Natural killer cell (primary cell): ENCODE data around the gene DIO3. TPM values are rescaled to one million over a fixed set of nuclear protein-coding genes. Genes with fewer than 3 reads are reported as not detected.
"Not testable (repeated sequence)": the region's sequence is repeated elsewhere in the genome, so short reads cannot be mapped to it uniquely, and the experiment has no call there.

Experiments used
- ATAC-seq, 3 donors: fragments of 150-1000 bp in 2 of 3; fragments of 200-7000 bp in 1 of 3; cut with Tn5 transposase; 1 replicate in 1 of 3; 2 replicates in 2 of 3; pipeline ENCODE4 v1.10.0; 2021; ENCODE audit warnings: mild to moderate bottlenecking in 2 of 3, moderate library complexity in 2 of 3
- DNase-seq, 2 donors: peaks; one replicate each; pipeline versions ENCODE4 v3.0.0 to v3.0.0-alpha.2; 2013 to 2021; ENCODE audit warnings: mixed read lengths in 1 of 2
- H3K27ac ChIP-seq: one replicate; pipeline ENCODE4 v1.5.1; 2013; ENCODE audit warnings: mild to moderate bottlenecking, low read length
- H3K27me3 ChIP-seq: one replicate; pipeline ENCODE4 v1.6.1; 2013; ENCODE audit warnings: low read length; ENCODE audit not compliant: control insufficient read depth, insufficient read depth
- H3K36me3 ChIP-seq: one replicate; pipeline ENCODE4 v1.6.1; 2013; ENCODE audit warnings: low read length; ENCODE audit not compliant: control insufficient read depth, insufficient read depth
- H3K4me1 ChIP-seq: one replicate; pipeline ENCODE4 v1.6.1; 2013; ENCODE audit warnings: low read length; ENCODE audit not compliant: control insufficient read depth, insufficient read depth
- H3K4me3 ChIP-seq: one replicate; pipeline ENCODE4 v1.5.1; 2013; ENCODE audit warnings: low read length
- H3K9me3 ChIP-seq: one replicate; pipeline ENCODE4 v1.6.1; 2013; ENCODE audit warnings: low read length; ENCODE audit not compliant: control insufficient read depth, insufficient read depth
- H3K27ac Mint-ChIP-seq, 2 donors: one replicate each; pipeline ENCODE4 v1.8.0; 2022; ENCODE audit warnings: mild to moderate bottlenecking in 2 of 2, mixed read lengths in 2 of 2, moderate library complexity in 1 of 2
- H3K27me3 Mint-ChIP-seq, 2 donors: one replicate each; pipeline ENCODE4 v1.8.0; 2022; ENCODE audit warnings: low read depth in 2 of 2, mixed read lengths in 2 of 2
- H3K36me3 Mint-ChIP-seq: one replicate; pipeline ENCODE4 v1.8.0; 2022; ENCODE audit warnings: mixed read lengths
- H3K4me1 Mint-ChIP-seq, 2 donors: one replicate each; pipeline ENCODE4 v1.8.0; 2022; ENCODE audit warnings: mixed read lengths in 2 of 2
- H3K4me3 Mint-ChIP-seq: one replicate; pipeline ENCODE4 v1.8.0; 2022; ENCODE audit warnings: mild to moderate bottlenecking, moderate library complexity, mixed read lengths
- H3K9me3 Mint-ChIP-seq, 2 donors: one replicate each; pipeline ENCODE4 v1.8.0; 2022; ENCODE audit warnings: mixed read lengths in 2 of 2
- WGBS: methylation state at CpG from one replicate; pipeline ENCODE4 v1.1.7; 2013; ENCODE audit warnings: missing lambda C conversion rate; ENCODE audit not compliant: insufficient coverage; 5-methylcytosine and 5-hydroxymethylcytosine counted together
- intact Hi-C: fragments of 100-400 bp; cut with micrococcal nuclease; formaldehyde crosslinking; loops from one replicate; pipeline ENCODE4 v1.14.2; 2022
- total RNA-seq, 4 donors: library from RNA; stranded (reverse); fragments of 120-200 nt in 1 of 4; gene quantifications; one replicate each; pipeline versions ENCODE4 v1.2.3 to v1.2.4, GENCODE V29; 2013 to 2022
- TF ChIP-seq, protein P1 (sequence below): fragments of 200-600 bp; IDR thresholded peaks from one replicate; pipeline ENCODE4 v1.8.0; 2022; ENCODE audit warnings: antibody characterized with exemption

The DIO3 gene
- total RNA-seq, 3 donors from 2014 or later (not counting 1 experiment from before 2014, with no cell fraction given): not detected

DNA sequence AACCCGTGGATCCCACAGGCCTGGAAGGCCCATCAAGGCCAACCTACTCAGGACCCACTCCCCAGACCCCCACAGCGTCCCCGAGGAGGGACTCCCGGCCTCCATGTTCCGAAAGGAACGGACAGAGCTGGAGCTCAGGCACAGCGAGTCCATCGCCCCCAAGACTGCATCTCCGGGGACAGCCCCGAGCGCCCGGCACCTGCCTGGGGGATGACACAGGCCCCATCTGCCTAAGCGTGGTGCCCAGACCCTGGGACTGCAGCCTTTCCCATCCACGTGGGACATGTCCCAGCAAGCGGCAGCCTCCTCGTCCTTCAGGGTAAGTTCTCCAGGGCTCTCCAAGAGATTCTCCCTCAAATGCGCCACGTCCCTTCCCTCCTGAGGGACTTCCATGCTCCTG is 12.1 kb upstream of the DIO3 start:
- Histone ChIP-seq H3K4me3 (no peak overlapping the region), H3K36me3 (no peaks in the 10 kb centered on the region), H3K27me3 (no peaks in the 10 kb centered on the region), H3K4me1 (no peaks in the 10 kb centered on the region), H3K27ac (no peak overlapping the region), H3K9me3 (no peaks in the 10 kb centered on the region)
- H3K27ac Mint-ChIP-seq: no peak overlapping the region
- TF ChIP-seq, protein P1, sequence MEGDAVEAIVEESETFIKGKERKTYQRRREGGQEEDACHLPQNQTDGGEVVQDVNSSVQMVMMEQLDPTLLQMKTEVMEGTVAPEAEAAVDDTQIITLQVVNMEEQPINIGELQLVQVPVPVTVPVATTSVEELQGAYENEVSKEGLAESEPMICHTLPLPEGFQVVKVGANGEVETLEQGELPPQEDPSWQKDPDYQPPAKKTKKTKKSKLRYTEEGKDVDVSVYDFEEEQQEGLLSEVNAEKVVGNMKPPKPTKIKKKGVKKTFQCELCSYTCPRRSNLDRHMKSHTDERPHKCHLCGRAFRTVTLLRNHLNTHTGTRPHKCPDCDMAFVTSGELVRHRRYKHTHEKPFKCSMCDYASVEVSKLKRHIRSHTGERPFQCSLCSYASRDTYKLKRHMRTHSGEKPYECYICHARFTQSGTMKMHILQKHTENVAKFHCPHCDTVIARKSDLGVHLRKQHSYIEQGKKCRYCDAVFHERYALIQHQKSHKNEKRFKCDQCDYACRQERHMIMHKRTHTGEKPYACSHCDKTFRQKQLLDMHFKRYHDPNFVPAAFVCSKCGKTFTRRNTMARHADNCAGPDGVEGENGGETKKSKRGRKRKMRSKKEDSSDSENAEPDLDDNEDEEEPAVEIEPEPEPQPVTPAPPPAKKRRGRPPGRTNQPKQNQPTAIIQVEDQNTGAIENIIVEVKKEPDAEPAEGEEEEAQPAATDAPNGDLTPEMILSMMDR: no peak
- intact Hi-C loops: no loop called here
- DNase-seq (no peak), ATAC-seq (no peak)
- 91% methylated on average over 18 of the region's 18 CpGs for WGBS
- H3K36me3 Mint-ChIP-seq: no peaks in the 10 kb centered on the region
- H3K4me1 Mint-ChIP-seq: no peaks in the 10 kb centered on the region
- no peak overlapping the region for H3K4me3 Mint-ChIP-seq
- no peaks in the 10 kb centered on the region for H3K9me3 Mint-ChIP-seq
- H3K27me3 Mint-ChIP-seq: peaks cover 21 to 39% of the 10 kb centered on the region in 2 donors

- WGBS: 97% methylated on average over 5 of the region's 5 CpGs
- H3K9me3 Mint-ChIP-seq, intact Hi-C loops, H3K4me1 Mint-ChIP-seq, ATAC-seq, DNase-seq, H3K27ac ChIP-seq, H3K4me3 ChIP-seq, H3K9me3 ChIP-seq, H3K27me3 ChIP-seq, H3K4me3 Mint-ChIP-seq, H3K36me3 Mint-ChIP-seq, H3K4me1 ChIP-seq, H3K36me3 ChIP-seq, H3K27ac Mint-ChIP-seq: not testable (repeated sequence)
- H3K27me3 Mint-ChIP-seq: peaks cover 24 to 39% of the 10 kb centered on the region in 2 donors
Measured at GRCh38 chr14:101550202-101550912, 10.9 kb upstream of the DIO3 start.

DNA sequence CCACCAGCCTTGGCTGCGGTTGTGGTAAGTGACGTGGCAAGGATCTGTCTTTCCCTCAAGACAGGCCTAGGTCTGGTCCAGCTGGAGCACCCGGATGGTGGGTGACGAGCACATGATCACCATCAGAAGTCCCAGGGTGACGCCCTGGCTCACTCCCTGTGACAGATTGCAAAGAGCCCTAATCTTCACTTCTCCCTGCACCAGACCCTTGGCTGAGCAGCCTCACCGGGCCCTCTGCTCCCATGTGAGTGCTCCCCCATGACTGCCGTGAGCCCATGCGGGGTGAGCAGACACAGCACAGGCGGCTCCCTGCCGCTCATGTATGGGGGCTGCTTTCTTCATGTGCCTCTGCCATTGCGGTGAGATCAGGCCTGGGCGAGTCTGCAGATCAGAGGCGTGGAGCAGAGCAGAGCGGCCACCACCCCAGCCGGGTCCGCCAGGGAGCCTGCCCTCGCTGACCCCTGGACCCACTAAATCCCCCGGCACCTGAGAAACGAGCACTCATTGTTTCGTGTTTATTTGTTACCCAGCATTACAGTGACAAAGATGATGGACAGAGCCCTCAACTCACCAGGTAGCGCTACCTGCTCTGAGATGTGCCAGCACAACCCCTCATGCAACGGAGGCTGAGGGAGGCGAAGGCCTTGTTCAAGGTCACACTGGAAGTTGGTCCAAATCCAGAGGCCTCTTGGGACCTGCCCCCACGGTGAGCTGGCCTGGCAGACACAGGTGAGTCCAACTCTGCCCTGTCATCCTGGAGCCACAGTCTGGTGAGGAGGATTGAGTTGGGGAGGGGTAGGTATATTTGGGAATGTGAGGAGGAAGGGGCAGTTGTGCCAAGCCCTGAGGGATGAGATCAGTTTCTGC is 9.3 kb upstream of the DIO3 start:
- no peak overlapping the region for H3K27ac ChIP-seq
- TF ChIP-seq, protein P1: no peak
- Mint-ChIP-seq H3K27me3 (peaks cover 26 to 31% of the 10 kb centered on the region in 2 donors), H3K36me3 (no peaks in the 10 kb centered on the region), H3K4me3 (no peak overlapping the region), H3K9me3 (no peaks in the 10 kb centered on the region), H3K27ac (no peak overlapping the region), H3K4me1 (no peaks in the 10 kb centered on the region)
- intact Hi-C loops: no loop called here
- H3K9me3 ChIP-seq: no peaks in the 10 kb centered on the region
- no peaks in the 10 kb centered on the region for H3K4me1 ChIP-seq
- no peaks in the 10 kb centered on the region for H3K36me3 ChIP-seq
- no peak overlapping the region for H3K4me3 ChIP-seq
- WGBS: 90% methylated on average over 24 of the region's 24 CpGs
- no peak for DNase-seq
- peaks cover 3% of the 10 kb centered on the region for H3K27me3 ChIP-seq
- ATAC-seq: no peak

GRCh38 chr14:101552786-101553231 is 8.5 kb upstream of the DIO3 start:
- TF ChIP-seq, protein P1: no peak
- no peaks in the 10 kb centered on the region for H3K9me3 Mint-ChIP-seq
- ATAC-seq (no peak), DNase-seq (no peak)
- no peak overlapping the region for H3K4me3 Mint-ChIP-seq
- 80% methylated on average over 9 of the region's 9 CpGs for WGBS
- H3K4me1 Mint-ChIP-seq: no peaks in the 10 kb centered on the region
- no peak overlapping the region for H3K27ac ChIP-seq
- peaks cover 3% of the 10 kb centered on the region for H3K27me3 ChIP-seq
- H3K4me3 ChIP-seq: no peak overlapping the region
- no peaks in the 10 kb centered on the region for H3K4me1 ChIP-seq
- no peaks in the 10 kb centered on the region for H3K36me3 ChIP-seq
- H3K27ac Mint-ChIP-seq: no peak overlapping the region
- intact Hi-C loops: no loop called here
- peaks cover 21 to 36% of the 10 kb centered on the region in 2 donors for H3K27me3 Mint-ChIP-seq
- H3K9me3 ChIP-seq: no peaks in the 10 kb centered on the region
- H3K36me3 Mint-ChIP-seq: no peaks in the 10 kb centered on the region
